ENCODE data around the gene MRPL17.

The MRPL17 gene

GRCh38 chr11:6670202-6670830 lies 12.8 kb downstream of the MRPL17 start:
- TF ChIP-seq CTCF (conservative IDR thresholded peaks at IDR 0.05; ENCODE audit: low read length), result no peak
- no peak for DNase-seq (ENCODE audit: low read depth)
- H3K4me3 ChIP-seq (ENCODE audit: low read length), result no peak overlapping the region

- peak; percentile 40 for DNase-seq (ENCODE audit: low read depth)
- TF ChIP-seq CTCF (conservative IDR thresholded peaks at IDR 0.05; ENCODE audit: low read length), result peak; percentile 63
These were observed 15.3 kb downstream of the MRPL17 start for GRCh38 chr11:6667733-6668374.

GRCh38 chr11:6666302-6667183 lies 16.6 kb downstream of the MRPL17 start:
- no peak for DNase-seq (ENCODE audit: low read depth)
- no peak overlapping the region for H3K4me3 ChIP-seq (ENCODE audit: low read length)
- no peak for TF ChIP-seq CTCF (conservative IDR thresholded peaks at IDR 0.05; ENCODE audit: low read length)

More at GRCh38 chr11:6667733-6668374, 15.3 kb downstream of the MRPL17 start:
- H3K4me3 ChIP-seq (ENCODE audit: low read length), result no peak overlapping the region

- H3K4me3 ChIP-seq (ENCODE audit: low read length), result no peak overlapping the region
- no peak for TF ChIP-seq CTCF (conservative IDR thresholded peaks at IDR 0.05; ENCODE audit: low read length)
- DNase-seq (ENCODE audit: low read depth), result peak; percentile 21
These were observed 18.6 kb downstream of the MRPL17 start for GRCh38 chr11:6664551-6664950.

- TF ChIP-seq CTCF (conservative IDR thresholded peaks at IDR 0.05; ENCODE audit: low read length), result no peak
- no peak overlapping the region for H3K4me3 ChIP-seq (ENCODE audit: low read length)
- no peak for DNase-seq (ENCODE audit: low read depth)
These were observed 19.2 kb downstream of the MRPL17 start for GRCh38 chr11:6663794-6664469.

- TF ChIP-seq CTCF (conservative IDR thresholded peaks at IDR 0.05; ENCODE audit: low read length), result no peak
- no peak overlapping the region for H3K4me3 ChIP-seq (ENCODE audit: low read length)
- DNase-seq (ENCODE audit: low read depth), result no peak
These were observed 22.4 kb downstream of the MRPL17 start for GRCh38 chr11:6660712-6661111.

Measured in AG10803 (cell line).